ENCODE results near the gene STX16.

DNA sequence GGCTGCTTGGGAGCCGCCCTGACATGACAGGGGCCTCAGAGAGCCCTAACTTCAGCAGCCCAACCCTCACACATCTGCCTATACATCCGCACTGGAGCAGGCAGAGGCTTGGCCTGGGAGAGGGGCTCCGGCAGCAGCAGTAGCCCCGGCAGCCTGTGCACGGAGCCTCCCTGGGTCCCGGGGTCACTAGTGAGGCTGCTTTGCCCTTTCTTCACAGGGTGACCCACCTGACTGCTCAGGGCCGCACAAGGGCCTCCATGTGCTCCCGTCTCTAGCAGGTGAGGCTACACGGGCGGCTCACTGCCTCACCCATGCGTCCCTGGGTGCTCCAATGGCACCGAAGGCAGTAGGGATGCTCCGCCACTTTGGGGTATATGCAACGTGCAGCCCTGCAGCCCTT, 36.7 kb upstream of the STX16 start:
- no peak for TF ChIP-seq EZH2 (IDR thresholded peaks at IDR 0.05; ENCODE audit: borderline replicate concordance, low read depth, low read length, poor library complexity, severe bottlenecking)
- TF ChIP-seq, protein P1, sequence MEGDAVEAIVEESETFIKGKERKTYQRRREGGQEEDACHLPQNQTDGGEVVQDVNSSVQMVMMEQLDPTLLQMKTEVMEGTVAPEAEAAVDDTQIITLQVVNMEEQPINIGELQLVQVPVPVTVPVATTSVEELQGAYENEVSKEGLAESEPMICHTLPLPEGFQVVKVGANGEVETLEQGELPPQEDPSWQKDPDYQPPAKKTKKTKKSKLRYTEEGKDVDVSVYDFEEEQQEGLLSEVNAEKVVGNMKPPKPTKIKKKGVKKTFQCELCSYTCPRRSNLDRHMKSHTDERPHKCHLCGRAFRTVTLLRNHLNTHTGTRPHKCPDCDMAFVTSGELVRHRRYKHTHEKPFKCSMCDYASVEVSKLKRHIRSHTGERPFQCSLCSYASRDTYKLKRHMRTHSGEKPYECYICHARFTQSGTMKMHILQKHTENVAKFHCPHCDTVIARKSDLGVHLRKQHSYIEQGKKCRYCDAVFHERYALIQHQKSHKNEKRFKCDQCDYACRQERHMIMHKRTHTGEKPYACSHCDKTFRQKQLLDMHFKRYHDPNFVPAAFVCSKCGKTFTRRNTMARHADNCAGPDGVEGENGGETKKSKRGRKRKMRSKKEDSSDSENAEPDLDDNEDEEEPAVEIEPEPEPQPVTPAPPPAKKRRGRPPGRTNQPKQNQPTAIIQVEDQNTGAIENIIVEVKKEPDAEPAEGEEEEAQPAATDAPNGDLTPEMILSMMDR (conservative IDR thresholded peaks at IDR 0.05; ENCODE audit: low read depth, low read length): no peak
